ENCODE measurements around the gene RAB1A. TPM values are rescaled to one million over a fixed set of nuclear protein-coding genes. Genes with fewer than 3 reads are reported as not detected.
A peak's percentile ranks its signal among the peaks of the same experiment; 100 is the strongest.

The RAB1A gene
- total and polyA plus RNA-seq, 5 donors from 2014 or later = 50.4 to 79.3 (median 60.1) TPM

- Histone ChIP-seq H3K4me3 (ENCODE audit: low read depth, low read length) (peak overlapping the region; percentile 98), H3K36me3 (ENCODE audit: control insufficient read depth, insufficient read depth, low read length) (no peaks in the 10 kb centered on the region), H3K9me3 (ENCODE audit: control insufficient read depth in 2 of 2, low read length in 2 of 2) (no peaks in the 10 kb centered on the region), H3K27ac (ENCODE audit: insufficient read depth, low read length, poor library complexity, severe bottlenecking) (peak overlapping the region; percentile 74), H3K27me3 (ENCODE audit: control insufficient read depth, insufficient read depth, low read length) (no peaks in the 10 kb centered on the region), H3K4me1 (ENCODE audit: control insufficient read depth, insufficient read depth, low read length, poor library complexity, severe bottlenecking) (peaks cover 58% of the 10 kb centered on the region)
- H3K27me3 Mint-ChIP-seq = no peaks in the 10 kb centered on the region
- DNase-seq (peak in 1 of 3 donors; percentile 26), ATAC-seq (ENCODE audit: low read depth in 2 of 2) (no peak)
- peak overlapping the region; percentile 91 to 97 (median 94) for H3K4me3 Mint-ChIP-seq
- peaks cover 18 to 83% (median 58%) of the 10 kb centered on the region in 4 donors for H3K4me1 Mint-ChIP-seq
- peak overlapping the region; percentile 84 to 96 (median 90) for H3K27ac Mint-ChIP-seq
- no peaks in the 10 kb centered on the region for H3K36me3 Mint-ChIP-seq
- peaks cover 0 to 3% (median 0%) of the 10 kb centered on the region in 7 donors for H3K9me3 Mint-ChIP-seq
These were observed 72.9 kb downstream of the RAB1A start for GRCh38 chr2:65057054-65057375.

GRCh38 chr2:65056215-65057053 is 73.5 kb downstream of the RAB1A start, which contains the start of gene CEP68:
CEP68 (plus strand) TSS chr2:65056416; CDS start chr2:65069445, 13,029 bp downstream.
- Histone ChIP-seq H3K36me3 (ENCODE audit: control insufficient read depth, insufficient read depth, low read length) (no peaks in the 10 kb centered on the region), H3K9me3 (ENCODE audit: control insufficient read depth in 2 of 2, low read length in 2 of 2) (no peaks in the 10 kb centered on the region), H3K4me1 (ENCODE audit: control insufficient read depth, insufficient read depth, low read length, poor library complexity, severe bottlenecking) (peaks cover 58% of the 10 kb centered on the region), H3K27me3 (ENCODE audit: control insufficient read depth, insufficient read depth, low read length) (no peaks in the 10 kb centered on the region), H3K4me3 (ENCODE audit: low read depth, low read length) (peak within 1 kb of the TSS; percentile 98), H3K27ac (ENCODE audit: insufficient read depth, low read length, poor library complexity, severe bottlenecking) (peak within 1 kb of the TSS; percentile 74)
- H3K9me3 Mint-ChIP-seq = peaks cover 0 to 3% (median 0%) of the 10 kb centered on the region in 7 donors
- peaks cover 1% of the 10 kb centered on the region for H3K36me3 Mint-ChIP-seq
- DNase-seq (peak; percentile 95 to 98 (median 96)), ATAC-seq (ENCODE audit: low read depth in 2 of 2) (peak; percentile 91 to 92)
- H3K27me3 Mint-ChIP-seq = no peaks in the 10 kb centered on the region
- peak within 1 kb of the TSS; percentile 96 to 98 (median 97) for H3K4me3 Mint-ChIP-seq
- peaks cover 18 to 80% (median 55%) of the 10 kb centered on the region in 4 donors for H3K4me1 Mint-ChIP-seq
- peak within 1 kb of the TSS; percentile 98 for H3K27ac Mint-ChIP-seq

DNA sequence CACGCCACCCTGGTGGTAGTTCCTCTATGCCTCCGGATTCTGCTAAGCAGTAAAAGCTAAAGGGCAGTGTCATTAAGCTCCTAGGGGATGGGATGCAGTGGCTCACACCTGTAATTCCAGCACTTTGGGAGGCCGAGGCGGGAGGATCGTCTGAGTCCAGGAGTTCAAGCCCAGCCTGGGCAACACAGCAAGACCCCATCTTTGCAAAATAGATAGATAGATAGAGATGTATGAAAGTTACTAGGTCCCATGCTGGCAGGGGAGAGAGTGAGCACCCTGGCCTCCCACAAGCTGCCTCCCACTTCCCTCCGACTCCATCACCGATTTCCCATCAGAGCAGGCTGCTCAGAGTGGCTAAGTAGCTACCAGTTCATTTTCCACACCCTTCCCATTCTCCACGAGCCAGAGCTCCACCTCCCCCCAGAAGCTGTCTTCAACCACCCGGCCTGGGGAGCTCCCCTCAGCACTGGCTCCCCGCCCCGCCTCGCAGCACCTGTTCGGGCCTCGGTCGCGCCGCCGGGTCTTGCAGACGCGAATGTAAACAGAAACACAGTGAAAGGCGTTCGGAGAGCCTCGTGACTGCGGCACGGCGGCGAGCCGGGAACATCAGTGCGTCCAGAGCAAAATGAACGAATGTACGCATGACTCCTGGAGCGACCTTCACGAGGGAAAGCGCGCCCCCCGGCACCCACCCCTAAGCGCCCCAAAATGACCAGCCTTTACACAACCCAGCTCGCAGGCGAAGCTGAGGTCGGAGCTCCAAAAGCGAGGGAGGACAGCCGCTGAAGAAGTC is 74.3 kb downstream of the RAB1A start:
- peaks cover 58% of the 10 kb centered on the region for H3K4me1 ChIP-seq (ENCODE audit: control insufficient read depth, insufficient read depth, low read length, poor library complexity, severe bottlenecking)
- Mint-ChIP-seq H3K4me3 (peak overlapping the region; percentile 94 to 98 (median 96)), H3K36me3 (peaks cover 9% of the 10 kb centered on the region), H3K9me3 (peaks cover 0 to 3% (median 0%) of the 10 kb centered on the region in 7 donors), H3K27me3 (no peaks in the 10 kb centered on the region), H3K4me1 (peaks cover 18 to 74% (median 56%) of the 10 kb centered on the region in 4 donors), H3K27ac (peak overlapping the region; percentile 98)
- no peaks in the 10 kb centered on the region for H3K27me3 ChIP-seq (ENCODE audit: control insufficient read depth, insufficient read depth, low read length)
- no peaks in the 10 kb centered on the region for H3K36me3 ChIP-seq (ENCODE audit: control insufficient read depth, insufficient read depth, low read length)
- H3K9me3 ChIP-seq (ENCODE audit: control insufficient read depth in 2 of 2, low read length in 2 of 2) = no peaks in the 10 kb centered on the region
- peak overlapping the region; percentile 65 for H3K4me3 ChIP-seq (ENCODE audit: low read depth, low read length)
- DNase-seq (no peak), ATAC-seq (ENCODE audit: low read depth in 2 of 2) (peak; percentile 29)
- H3K27ac ChIP-seq (ENCODE audit: insufficient read depth, low read length, poor library complexity, severe bottlenecking) = peak overlapping the region; percentile 74

DNA sequence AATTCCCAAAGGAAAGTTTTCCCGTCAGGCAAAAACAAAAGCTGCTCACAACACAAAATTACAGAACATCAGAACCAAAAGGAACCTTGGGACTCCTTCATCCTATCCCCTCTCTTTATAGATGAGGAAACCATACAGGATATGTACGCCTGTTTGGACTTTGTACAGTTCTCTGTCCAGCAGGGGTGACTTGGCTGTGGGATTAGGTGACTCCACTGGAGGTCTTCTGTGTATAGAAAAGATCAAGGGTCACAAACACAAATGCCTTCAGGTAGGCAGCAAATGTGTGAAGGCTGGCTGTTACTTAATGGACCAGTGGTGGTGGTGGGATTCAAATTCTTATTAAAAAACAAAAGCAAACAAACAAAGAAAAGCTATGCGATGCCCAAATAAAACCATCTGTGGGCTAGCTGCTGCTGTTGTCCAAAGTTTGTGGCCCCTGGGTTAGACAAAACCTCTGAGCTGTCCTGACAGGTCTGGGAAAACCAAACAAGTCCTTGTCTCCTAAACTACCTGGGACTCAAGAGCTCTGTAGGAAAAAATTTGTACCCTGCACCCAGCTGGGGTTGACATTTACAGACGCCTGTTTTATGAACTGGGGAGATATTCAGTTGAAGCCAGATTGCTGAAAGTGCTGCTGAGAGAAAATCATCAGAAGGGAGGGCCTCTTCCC is 75.0 kb downstream of the RAB1A start:
- H3K27me3 ChIP-seq (ENCODE audit: control insufficient read depth, insufficient read depth, low read length) = no peaks in the 10 kb centered on the region
- peaks cover 0 to 3% (median 0%) of the 10 kb centered on the region in 7 donors for H3K9me3 Mint-ChIP-seq
- DNase-seq (no peak), ATAC-seq (ENCODE audit: low read depth in 2 of 2) (no peak)
- H3K27ac Mint-ChIP-seq = peak overlapping the region; percentile 98
- H3K4me3 ChIP-seq (ENCODE audit: low read depth, low read length) = peak overlapping the region; percentile 65
- peaks cover 58% of the 10 kb centered on the region for H3K4me1 ChIP-seq (ENCODE audit: control insufficient read depth, insufficient read depth, low read length, poor library complexity, severe bottlenecking)
- H3K36me3 ChIP-seq (ENCODE audit: control insufficient read depth, insufficient read depth, low read length) = no peaks in the 10 kb centered on the region
- H3K36me3 Mint-ChIP-seq = peaks cover 9% of the 10 kb centered on the region
- no peaks in the 10 kb centered on the region for H3K9me3 ChIP-seq (ENCODE audit: control insufficient read depth in 2 of 2, low read length in 2 of 2)
- H3K27ac ChIP-seq (ENCODE audit: insufficient read depth, low read length, poor library complexity, severe bottlenecking) = peak overlapping the region; percentile 74
- peaks cover 18 to 68% (median 53%) of the 10 kb centered on the region in 4 donors for H3K4me1 Mint-ChIP-seq
- no peaks in the 10 kb centered on the region for H3K27me3 Mint-ChIP-seq
- H3K4me3 Mint-ChIP-seq = peak overlapping the region; percentile 94 to 98 (median 96)

DNA sequence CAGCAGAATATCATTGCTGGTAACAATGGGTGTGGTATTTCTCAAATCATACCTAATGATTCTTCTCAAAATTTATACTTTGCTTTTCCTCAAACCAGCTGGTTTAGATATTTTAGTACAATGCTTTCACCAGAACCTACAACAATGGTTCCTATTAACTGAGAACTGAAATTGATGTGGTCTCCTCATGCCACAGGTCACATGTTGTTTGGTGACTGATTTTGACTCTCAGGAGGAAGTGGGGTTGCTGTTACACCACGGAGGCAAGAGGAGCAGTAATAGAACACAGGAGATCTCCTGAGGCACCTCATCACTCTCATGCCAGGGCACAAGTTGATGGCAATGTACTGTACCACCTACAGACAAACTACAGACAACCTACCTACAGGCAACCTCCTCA is 76.7 kb downstream of the RAB1A start:
- H3K27ac ChIP-seq (ENCODE audit: insufficient read depth, low read length, poor library complexity, severe bottlenecking) = no peak overlapping the region
- ATAC-seq (ENCODE audit: low read depth in 2 of 2) (peak; percentile 31 to 33), DNase-seq (peak in 2 of 3 donors; percentile 72 to 85)
- peaks cover 15% of the 10 kb centered on the region for H3K36me3 Mint-ChIP-seq
- H3K4me3 Mint-ChIP-seq = peak overlapping the region; percentile 65 to 94 (median 76)
- H3K9me3 ChIP-seq (ENCODE audit: control insufficient read depth in 2 of 2, low read length in 2 of 2) = no peaks in the 10 kb centered on the region
- H3K27me3 Mint-ChIP-seq = no peaks in the 10 kb centered on the region
- H3K4me1 ChIP-seq (ENCODE audit: control insufficient read depth, insufficient read depth, low read length, poor library complexity, severe bottlenecking) = peaks cover 48% of the 10 kb centered on the region
- H3K9me3 Mint-ChIP-seq = no peaks in the 10 kb centered on the region
- H3K4me3 ChIP-seq (ENCODE audit: low read depth, low read length) = peak overlapping the region; percentile 20
- H3K27ac Mint-ChIP-seq = peak overlapping the region; percentile 78 to 98 (median 84)
- H3K27me3 ChIP-seq (ENCODE audit: control insufficient read depth, insufficient read depth, low read length) = no peaks in the 10 kb centered on the region
- peaks cover 23 to 54% (median 43%) of the 10 kb centered on the region in 4 donors for H3K4me1 Mint-ChIP-seq
- no peaks in the 10 kb centered on the region for H3K36me3 ChIP-seq (ENCODE audit: control insufficient read depth, insufficient read depth, low read length)

- H3K4me3 Mint-ChIP-seq = no peak overlapping the region
- H3K4me1 Mint-ChIP-seq = peaks cover 17 to 40% (median 31%) of the 10 kb centered on the region in 4 donors
- no peaks in the 10 kb centered on the region for H3K9me3 Mint-ChIP-seq
- Histone ChIP-seq H3K4me1 (ENCODE audit: control insufficient read depth, insufficient read depth, low read length, poor library complexity, severe bottlenecking) (peaks cover 33% of the 10 kb centered on the region), H3K4me3 (ENCODE audit: low read depth, low read length) (no peak overlapping the region), H3K9me3 (ENCODE audit: control insufficient read depth in 2 of 2, low read length in 2 of 2) (no peaks in the 10 kb centered on the region), H3K36me3 (ENCODE audit: control insufficient read depth, insufficient read depth, low read length) (no peaks in the 10 kb centered on the region), H3K27ac (ENCODE audit: insufficient read depth, low read length, poor library complexity, severe bottlenecking) (no peak overlapping the region), H3K27me3 (ENCODE audit: control insufficient read depth, insufficient read depth, low read length) (no peaks in the 10 kb centered on the region)
- no peak overlapping the region for H3K27ac Mint-ChIP-seq
- DNase-seq = no peak
- peaks cover 21% of the 10 kb centered on the region for H3K36me3 Mint-ChIP-seq
- ATAC-seq (ENCODE audit: low read depth in 2 of 2) = no peak
- no peaks in the 10 kb centered on the region for H3K27me3 Mint-ChIP-seq
These were observed 79.0 kb downstream of the RAB1A start for GRCh38 chr2:65050931-65051330.

DNA sequence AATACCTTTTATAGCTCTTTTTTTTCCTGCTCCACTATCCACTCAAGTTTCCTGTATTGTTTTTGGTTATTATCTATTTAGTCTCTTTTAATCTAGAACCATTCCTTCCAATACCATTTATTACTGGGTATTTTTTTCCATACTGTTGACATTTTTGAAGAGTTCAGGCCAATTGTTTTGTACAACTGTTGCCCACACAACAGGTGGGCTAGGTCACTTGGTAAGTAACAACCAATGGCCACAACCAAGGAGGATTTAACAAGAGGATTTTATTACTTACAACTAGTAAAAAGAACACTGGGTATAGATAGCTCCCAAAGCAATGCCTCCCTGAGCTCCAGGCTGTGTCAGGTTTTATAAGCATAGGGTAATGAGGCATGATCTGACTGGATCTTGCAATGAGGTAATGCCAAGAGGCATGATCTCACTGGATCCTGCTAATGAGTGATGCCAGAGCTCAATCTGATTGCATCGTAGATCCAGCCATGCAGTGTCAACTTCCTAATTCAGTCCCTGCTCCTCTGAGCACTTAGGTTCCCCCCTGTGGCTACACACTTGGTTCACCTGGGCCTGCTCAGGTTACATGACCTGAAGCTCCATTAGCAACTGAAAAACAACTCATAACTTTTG is 80.8 kb downstream of the RAB1A start:
- H3K27me3 ChIP-seq (ENCODE audit: control insufficient read depth, insufficient read depth, low read length) = no peaks in the 10 kb centered on the region
- H3K4me3 ChIP-seq (ENCODE audit: low read depth, low read length) = no peak overlapping the region
- peaks cover 13% of the 10 kb centered on the region for H3K36me3 ChIP-seq (ENCODE audit: control insufficient read depth, insufficient read depth, low read length)
- no peak overlapping the region for H3K27ac ChIP-seq (ENCODE audit: insufficient read depth, low read length, poor library complexity, severe bottlenecking)
- DNase-seq (no peak), ATAC-seq (ENCODE audit: low read depth in 2 of 2) (no peak)
- Mint-ChIP-seq H3K4me3 (no peak overlapping the region), H3K36me3 (peaks cover 38% of the 10 kb centered on the region), H3K27me3 (no peaks in the 10 kb centered on the region), H3K4me1 (peaks cover 12 to 27% (median 18%) of the 10 kb centered on the region in 4 donors), H3K27ac (no peak overlapping the region), H3K9me3 (peaks cover 0 to 13% (median 7%) of the 10 kb centered on the region in 7 donors)
- H3K9me3 ChIP-seq (ENCODE audit: control insufficient read depth in 2 of 2, low read length in 2 of 2) = peaks cover 2 to 4% of the 10 kb centered on the region in 2 experiments
- H3K4me1 ChIP-seq (ENCODE audit: control insufficient read depth, insufficient read depth, low read length, poor library complexity, severe bottlenecking) = peaks cover 18% of the 10 kb centered on the region

All from CD4-positive, CD25-positive, alpha-beta regulatory T cell (primary cell).